Epithelial cell of prostate (primary cell): Measurements from ENCODE around the gene TMEM151B.
"Not testable (repeated sequence)": the region's sequence is repeated elsewhere in the genome, so short reads cannot be mapped to it uniquely, and the experiment has no call there.

ENCODE experiments used
- DNase-seq: peaks from one replicate; pipeline ENCODE4 v3.0.0-alpha.2; 2011; ENCODE audit warnings: low read depth, low spot score
- H3K27ac ChIP-seq: fragments of 450-650 bp; 2 replicates; pipeline ENCODE4 v1.5.1; 2017; ENCODE audit warnings: mild to moderate bottlenecking

TMEM151B gene

GRCh38 chr6:44298864-44299263 is 28.6 kb downstream of the TMEM151B start:
- no peak overlapping the region for H3K27ac ChIP-seq
- DNase-seq: no peak

GRCh38 chr6:44300292-44300823 is 30.1 kb downstream of the TMEM151B start:
- H3K27ac ChIP-seq: no peak overlapping the region

GRCh38 chr6:44301106-44301505 is 30.9 kb downstream of the TMEM151B start:
- DNase-seq: no peak
- no peak overlapping the region for H3K27ac ChIP-seq

More at GRCh38 chr6:44300292-44300823, 30.1 kb downstream of the TMEM151B start:
- no peak for DNase-seq

- no peak for DNase-seq
- no peak overlapping the region for H3K27ac ChIP-seq
Observed at GRCh38 chr6:44301782-44302564, 31.7 kb downstream of the TMEM151B start.

- DNase-seq: no peak
- no peak overlapping the region for H3K27ac ChIP-seq
Observed at GRCh38 chr6:44302856-44303255, 32.6 kb downstream of the TMEM151B start.

GRCh38 chr6:44303842-44304241 is 33.6 kb downstream of the TMEM151B start:
- no peak overlapping the region for H3K27ac ChIP-seq
- DNase-seq: no peak

- no peak overlapping the region for H3K27ac ChIP-seq
- no peak for DNase-seq
Observed at GRCh38 chr6:44304282-44305199, 34.3 kb downstream of the TMEM151B start.

- no peak for DNase-seq
- no peak overlapping the region for H3K27ac ChIP-seq
Observed at GRCh38 chr6:44305200-44305725, 35.0 kb downstream of the TMEM151B start.

GRCh38 chr6:44306710-44307109 is 36.5 kb downstream of the TMEM151B start:
- no peak overlapping the region for H3K27ac ChIP-seq

GRCh38 chr6:44307217-44307616 is 37.0 kb downstream of the TMEM151B start:
- DNase-seq: no peak
- H3K27ac ChIP-seq: no peak overlapping the region

More at GRCh38 chr6:44306710-44307109, 36.5 kb downstream of the TMEM151B start:
- DNase-seq: no peak

GRCh38 chr6:44309092-44309491 is 38.8 kb downstream of the TMEM151B start:
- H3K27ac ChIP-seq: peak overlapping the region; percentile 43
- DNase-seq: peak; percentile 68

GRCh38 chr6:44309631-44310030 is 39.4 kb downstream of the TMEM151B start:
- no peak for DNase-seq
- peak overlapping the region; percentile 43 for H3K27ac ChIP-seq

GRCh38 chr6:44310241-44310640 is 40.0 kb downstream of the TMEM151B start:
- no peak for DNase-seq
- H3K27ac ChIP-seq: no peak overlapping the region

GRCh38 chr6:44311304-44311703 is 41.1 kb downstream of the TMEM151B start:
- no peak overlapping the region for H3K27ac ChIP-seq
- no peak for DNase-seq

- DNase-seq: no peak
- no peak overlapping the region for H3K27ac ChIP-seq
Observed at GRCh38 chr6:44311767-44312166, 41.5 kb downstream of the TMEM151B start.

- peak within 1 kb of the TSS; percentile 18 for H3K27ac ChIP-seq
- peak; percentile 31 for DNase-seq
Observed at GRCh38 chr6:44312901-44313788, 42.9 kb downstream of the TMEM151B start, which contains the start of gene AARS2. Gene AARS2, minus strand, starts transcription at chr6:44313347. Its CDS starts 24 bp downstream, at chr6:44313323.

GRCh38 chr6:44314657-44315056 is 44.4 kb downstream of the TMEM151B start:
- H3K27ac ChIP-seq, DNase-seq: not testable (repeated sequence)

GRCh38 chr6:44315516-44315915 is 45.3 kb downstream of the TMEM151B start:
- no peak for DNase-seq
- no peak overlapping the region for H3K27ac ChIP-seq

- no peak overlapping the region for H3K27ac ChIP-seq
- no peak for DNase-seq
Observed at GRCh38 chr6:44315951-44316350, 45.7 kb downstream of the TMEM151B start.
